ENCODE measurements around the gene TRIM8. TPM values are rescaled to one million over a fixed set of nuclear protein-coding genes. Genes with fewer than 3 reads are reported as not detected.

Gene TRIM8
- total and polyA plus RNA-seq, 9 of the 15 experiments (the other 6 are each of a cell fraction or from before 2014, with no cell fraction given): 1.7 to 26.0 (median 9.1) TPM

- TF ChIP-seq KDM5B (IDR thresholded peaks at IDR 0.05; ENCODE audit: insufficient replicate concordance, low read depth, low read length) (peak; percentile 89), NFRKB (IDR thresholded peaks at IDR 0.05; ENCODE audit: low read depth) (peak; percentile 83; the same call in 1 of the 2 replicates), SIN3B (IDR thresholded peaks at IDR 0.05; ENCODE audit: low read depth) (no peak), CBX5 (IDR thresholded peaks at IDR 0.05; ENCODE audit: borderline replicate concordance, low read depth) (no peak), SMARCA4 (IDR thresholded peaks at IDR 0.05) (peak; percentile 63; the same call in 1 of the 2 replicates), E2F3 (CRISPR knock-in tag; IDR thresholded peaks at IDR 0.05) (no peak), RFX7 (CRISPR knock-in tag; IDR thresholded peaks at IDR 0.05) (no peak), CHD2 (IDR thresholded peaks at IDR 0.05; ENCODE audit: low read depth, low read length) (no peak), KAT7 (CRISPR knock-in tag; IDR thresholded peaks at IDR 0.05; ENCODE audit: borderline replicate concordance) (no peak), MEIS2 (IDR thresholded peaks at IDR 0.05; ENCODE audit: partially characterized antibody) (no peak), RBFOX2 (IDR thresholded peaks at IDR 0.05; ENCODE audit: low read depth, low read length) (peak; percentile 83), ZNF143 (CRISPR knock-in tag; IDR thresholded peaks at IDR 0.05) (no peak), STAG1 (CRISPR knock-in tag; IDR thresholded peaks at IDR 0.05; ENCODE audit: borderline replicate concordance) (no peak), TRIM25 (IDR thresholded peaks at IDR 0.05; ENCODE audit: borderline replicate concordance) (no peak), FOSL1 (tag; conservative IDR thresholded peaks at IDR 0.05) (peak; percentile 96), MTF1 (CRISPR knock-in tag; IDR thresholded peaks at IDR 0.05; ENCODE audit: borderline replicate concordance) (no peak), ZNF512 (tag; IDR thresholded peaks at IDR 0.05) (no peak), SMAD4 (CRISPR knock-in tag; conservative IDR thresholded peaks at IDR 0.05) (no peak), ATF2 (CRISPR knock-in tag; IDR thresholded peaks at IDR 0.05) (no peak), ZNF445 (CRISPR knock-in tag; IDR thresholded peaks at IDR 0.05; ENCODE audit: low read depth) (no peak), KDM1A (IDR thresholded peaks at IDR 0.05) (peak; percentile 18 to 42; a peak in 3 of 4 replicates)
Observed at GRCh38 chr10:102645741-102646609, 1.7 kb downstream of the TRIM8 start (continued).
